HFFc6 (cell line): ENCODE results near the gene TEX54. TPM values are rescaled to one million over a fixed set of nuclear protein-coding genes. Genes with fewer than 3 reads are reported as not detected.
A peak's percentile ranks its signal among the peaks of the same experiment; 100 is the strongest.

ENCODE experiments used
- DNase-seq: peaks from one replicate; pipeline ENCODE4 v3.0.0-alpha.2; 2018
- H3K27ac Mint-ChIP-seq: 2 replicates; pipeline ENCODE4 v1.8.0; 2020; ENCODE audit warnings: mild to moderate bottlenecking, mixed read lengths
- H3K27me3 Mint-ChIP-seq: 2 replicates; pipeline ENCODE4 v1.8.0; 2021; ENCODE audit warnings: mild to moderate bottlenecking, moderate library complexity, mixed read lengths; ENCODE audit not compliant: insufficient read depth
- H3K36me3 Mint-ChIP-seq: 2 replicates; pipeline ENCODE4 v1.8.0; 2021; ENCODE audit warnings: low read depth, mixed read lengths
- H3K4me1 Mint-ChIP-seq: 2 replicates; pipeline ENCODE4 v1.8.0; 2020; ENCODE audit warnings: low read depth, mixed read lengths
- H3K4me3 Mint-ChIP-seq: 2 replicates; pipeline ENCODE4 v1.8.0; 2020; ENCODE audit warnings: mild to moderate bottlenecking, moderate library complexity, mixed read lengths
- H3K9me3 Mint-ChIP-seq: 2 replicates; pipeline ENCODE4 v1.8.0; 2020; ENCODE audit warnings: mild to moderate bottlenecking, mixed read lengths
- CTCF ChIP-seq: fragments of 200-600 bp; sonication (generic); IDR thresholded peaks from 2 replicates; pipeline ENCODE4 v1.5.0; 2021; ENCODE audit warnings: antibody characterized with exemption, mild to moderate bottlenecking
- total RNA-seq, 6 experiments: library from RNA; stranded (reverse); fragmentation: NEBNext Ultra II Directional; extraction: Animal tissue kit (Norgen Biotek cat#: 25700); gene quantifications; 2 replicates in 1 of 6; 3 replicates in 5 of 6; pipeline ENCODE4 v1.2.3, GENCODE V29; 2021

Gene TEX54
- total RNA-seq, 6 experiments from 2014 or later, result not detected

GRCh38 chr11:62857541-62857982 is 24.9 kb upstream of the TEX54 start:
- peak overlapping the region; percentile 97 for H3K4me3 Mint-ChIP-seq
- peak overlapping the region; percentile 47 for H3K27ac Mint-ChIP-seq
- no peak for TF ChIP-seq CTCF
- H3K36me3 Mint-ChIP-seq, result peaks cover 32% of the 10 kb centered on the region
- H3K4me1 Mint-ChIP-seq, result peaks cover 37% of the 10 kb centered on the region
- no peak for DNase-seq
- peaks cover 18% of the 10 kb centered on the region for H3K27me3 Mint-ChIP-seq
- peaks cover 10% of the 10 kb centered on the region for H3K9me3 Mint-ChIP-seq

GRCh38 chr11:62856333-62856895 is 23.8 kb upstream of the TEX54 start:
- Mint-ChIP-seq H3K27me3 (peaks cover 18% of the 10 kb centered on the region), H3K4me1 (peaks cover 45% of the 10 kb centered on the region), H3K9me3 (peaks cover 10% of the 10 kb centered on the region), H3K27ac (peak overlapping the region; percentile 93), H3K4me3 (peak overlapping the region; percentile 97), H3K36me3 (peaks cover 43% of the 10 kb centered on the region)
- TF ChIP-seq CTCF, result no peak
- no peak for DNase-seq

- Mint-ChIP-seq H3K36me3 (peaks cover 43% of the 10 kb centered on the region), H3K27ac (peak overlapping the region; percentile 93), H3K4me1 (peaks cover 46% of the 10 kb centered on the region), H3K9me3 (peaks cover 10% of the 10 kb centered on the region), H3K27me3 (peaks cover 18% of the 10 kb centered on the region), H3K4me3 (peak overlapping the region; percentile 97)
- DNase-seq, result peak; percentile 98
- TF ChIP-seq CTCF, result no peak
Measured at GRCh38 chr11:62855571-62856332, 23.1 kb upstream of the TEX54 start.

GRCh38 chr11:62854825-62855570 is 22.4 kb upstream of the TEX54 start:
- H3K36me3 Mint-ChIP-seq, result peaks cover 43% of the 10 kb centered on the region
- no peak for DNase-seq
- H3K27ac Mint-ChIP-seq, result peak overlapping the region; percentile 93
- H3K9me3 Mint-ChIP-seq, result peaks cover 10% of the 10 kb centered on the region
- TF ChIP-seq CTCF, result no peak
- peaks cover 18% of the 10 kb centered on the region for H3K27me3 Mint-ChIP-seq
- H3K4me3 Mint-ChIP-seq, result peak overlapping the region; percentile 97
- H3K4me1 Mint-ChIP-seq, result peaks cover 46% of the 10 kb centered on the region

- H3K4me1 Mint-ChIP-seq, result peaks cover 46% of the 10 kb centered on the region
- peaks cover 10% of the 10 kb centered on the region for H3K9me3 Mint-ChIP-seq
- H3K4me3 Mint-ChIP-seq, result peak overlapping the region; percentile 97
- H3K36me3 Mint-ChIP-seq, result peaks cover 43% of the 10 kb centered on the region
- peak overlapping the region; percentile 93 for H3K27ac Mint-ChIP-seq
- TF ChIP-seq CTCF, result no peak
- peaks cover 18% of the 10 kb centered on the region for H3K27me3 Mint-ChIP-seq
- no peak for DNase-seq
Measured at GRCh38 chr11:62854013-62854824, 21.6 kb upstream of the TEX54 start.
